GM19193 (cell line): ENCODE measurements around the gene THSD4.

ENCODE experiments used
- POLR2A ChIP-seq: IDR thresholded peaks from 4 replicates; pipeline ENCODE4 v1.6.1; 2011; ENCODE audit not compliant: insufficient read depth, insufficient read length; ENCODE audit errors: extremely low read depth

The THSD4 gene

GRCh38 chr15:71570736-71571135 lies 455.5 kb downstream of the THSD4 start:
- no peak for TF ChIP-seq POLR2A

GRCh38 chr15:71571641-71572040 lies 456.4 kb downstream of the THSD4 start:
- TF ChIP-seq POLR2A = no peak

GRCh38 chr15:71572452-71573053 lies 457.3 kb downstream of the THSD4 start:
- no peak for TF ChIP-seq POLR2A

GRCh38 chr15:71573599-71573998 lies 458.3 kb downstream of the THSD4 start:
- no peak for TF ChIP-seq POLR2A

- no peak for TF ChIP-seq POLR2A
Measured at GRCh38 chr15:71575474-71576045, 460.3 kb downstream of the THSD4 start.

- TF ChIP-seq POLR2A = no peak
Measured at GRCh38 chr15:71577071-71577470, 461.8 kb downstream of the THSD4 start.

GRCh38 chr15:71581398-71581930 lies 466.2 kb downstream of the THSD4 start:
- TF ChIP-seq POLR2A = no peak

GRCh38 chr15:71585159-71585558 lies 469.9 kb downstream of the THSD4 start:
- no peak for TF ChIP-seq POLR2A

GRCh38 chr15:71586463-71586862 lies 471.2 kb downstream of the THSD4 start:
- no peak for TF ChIP-seq POLR2A

GRCh38 chr15:71588746-71589145 lies 473.5 kb downstream of the THSD4 start:
- no peak for TF ChIP-seq POLR2A

- TF ChIP-seq POLR2A = no peak
Measured at GRCh38 chr15:71591057-71591456, 475.8 kb downstream of the THSD4 start.

GRCh38 chr15:71592203-71592602 lies 476.9 kb downstream of the THSD4 start:
- no peak for TF ChIP-seq POLR2A

GRCh38 chr15:71595846-71596553 lies 480.7 kb downstream of the THSD4 start:
- TF ChIP-seq POLR2A = no peak

GRCh38 chr15:71596672-71597071 lies 481.4 kb downstream of the THSD4 start:
- no peak for TF ChIP-seq POLR2A

GRCh38 chr15:71597126-71597525 lies 481.9 kb downstream of the THSD4 start:
- TF ChIP-seq POLR2A = no peak

- no peak for TF ChIP-seq POLR2A
Measured at GRCh38 chr15:71597637-71598036, 482.4 kb downstream of the THSD4 start.
